ENCODE measurements around the gene OR1E2. TPM values are rescaled to one million over a fixed set of nuclear protein-coding genes. Genes with fewer than 3 reads are reported as not detected.
"Not testable (repeated sequence)": the region's sequence is repeated elsewhere in the genome, so short reads cannot be mapped to it uniquely, and the experiment has no call there.

OR1E2 gene
- not detected in 2 replicates for total RNA-seq (2014; rRNA removed; shearing (Covaris generic))

GRCh38 chr17:3433741-3434140 is at the start of gene OR1E2:
Gene OR1E2 (minus strand): TSS chr17:3433841. CDS start chr17:3433841, 0 bp downstream.
- in situ Hi-C loops (cut with HindIII; ENCODE audit: low sequenced_read_pairs) = no loop called here
- no peak for DNase-seq (ENCODE audit: low spot score)

- in situ Hi-C loops (cut with HindIII; ENCODE audit: low sequenced_read_pairs) = no loop called here
- no peak for DNase-seq (ENCODE audit: low spot score)
Measured at GRCh38 chr17:3482852-3483251, 49.2 kb upstream of the OR1E2 start.

- DNase-seq (ENCODE audit: low spot score) = no peak
- in situ Hi-C loops (cut with HindIII; ENCODE audit: low sequenced_read_pairs) = no loop called here
Measured at GRCh38 chr17:3479988-3480387, 46.3 kb upstream of the OR1E2 start.

GRCh38 chr17:3475812-3476610 is 42.4 kb upstream of the OR1E2 start, which contains the start of gene ASPA:
Gene ASPA (plus strand): TSS chr17:3475997. CDS start chr17:3476160, 163 bp downstream.
- no peak for DNase-seq (ENCODE audit: low spot score)
- in situ Hi-C loops (cut with HindIII; ENCODE audit: low sequenced_read_pairs) = no loop called here

GRCh38 chr17:3475251-3475685 is 41.6 kb upstream of the OR1E2 start:
- no peak for DNase-seq (ENCODE audit: low spot score)
- in situ Hi-C loops (cut with HindIII; ENCODE audit: low sequenced_read_pairs) = no loop called here

GRCh38 chr17:3474212-3474611 is 40.6 kb upstream of the OR1E2 start:
- in situ Hi-C loops (cut with HindIII; ENCODE audit: low sequenced_read_pairs) = no loop called here
- no peak for DNase-seq (ENCODE audit: low spot score)

- in situ Hi-C loops (cut with HindIII; ENCODE audit: low sequenced_read_pairs) = no loop called here
- DNase-seq (ENCODE audit: low spot score) = no peak
Measured at GRCh38 chr17:3472137-3472536, 38.5 kb upstream of the OR1E2 start.

GRCh38 chr17:3471599-3471998 is 38.0 kb upstream of the OR1E2 start, which contains the start of gene SPATA22:
Gene SPATA22 (minus strand): TSS chr17:3471819. CDS start chr17:3469325, 2,494 bp downstream.
- no peak for DNase-seq (ENCODE audit: low spot score)
- in situ Hi-C loops (cut with HindIII; ENCODE audit: low sequenced_read_pairs) = no loop called here

- DNase-seq (ENCODE audit: low spot score) = no peak
- in situ Hi-C loops (cut with HindIII; ENCODE audit: low sequenced_read_pairs) = no loop called here
Measured at GRCh38 chr17:3469529-3469928, 35.9 kb upstream of the OR1E2 start.

GRCh38 chr17:3466355-3466754 is 32.7 kb upstream of the OR1E2 start:
- DNase-seq (ENCODE audit: low spot score); in situ Hi-C loops (cut with HindIII; ENCODE audit: low sequenced_read_pairs): not testable (repeated sequence)

GRCh38 chr17:3448059-3448665 is 14.5 kb upstream of the OR1E2 start:
- in situ Hi-C loops (cut with HindIII; ENCODE audit: low sequenced_read_pairs) = no loop called here

GRCh38 chr17:3447625-3448024 is 14.0 kb upstream of the OR1E2 start:
- in situ Hi-C loops (cut with HindIII; ENCODE audit: low sequenced_read_pairs) = no loop called here
- no peak for DNase-seq (ENCODE audit: low spot score)

More at GRCh38 chr17:3448059-3448665, 14.5 kb upstream of the OR1E2 start:
- no peak for DNase-seq (ENCODE audit: low spot score)

- in situ Hi-C loops (cut with HindIII; ENCODE audit: low sequenced_read_pairs) = no loop called here
- DNase-seq (ENCODE audit: low spot score) = no peak
Measured at GRCh38 chr17:3440451-3440850, 6.8 kb upstream of the OR1E2 start.

- in situ Hi-C loops (cut with HindIII; ENCODE audit: low sequenced_read_pairs) = no loop called here
- no peak for DNase-seq (ENCODE audit: low spot score)
Measured at GRCh38 chr17:3438368-3438767, 4.7 kb upstream of the OR1E2 start.

GRCh38 chr17:3433215-3433614 is 426 bp downstream of the OR1E2 start:
- in situ Hi-C loops (cut with HindIII; ENCODE audit: low sequenced_read_pairs); DNase-seq (ENCODE audit: low spot score): not testable (repeated sequence)

- in situ Hi-C loops (cut with HindIII; ENCODE audit: low sequenced_read_pairs) = no loop called here
- DNase-seq (ENCODE audit: low spot score) = no peak
Measured at GRCh38 chr17:3418222-3418621, 15.4 kb downstream of the OR1E2 start.

- no peak for DNase-seq (ENCODE audit: low spot score)
- in situ Hi-C loops (cut with HindIII; ENCODE audit: low sequenced_read_pairs) = no loop called here
Measured at GRCh38 chr17:3415610-3416009, 18.0 kb downstream of the OR1E2 start.

- in situ Hi-C loops (cut with HindIII; ENCODE audit: low sequenced_read_pairs); DNase-seq (ENCODE audit: low spot score): not testable (repeated sequence)
Measured at GRCh38 chr17:3412216-3412615, 21.4 kb downstream of the OR1E2 start.

- no peak for DNase-seq (ENCODE audit: low spot score)
- in situ Hi-C loops (cut with HindIII; ENCODE audit: low sequenced_read_pairs) = no loop called here
Measured at GRCh38 chr17:3411070-3411469, 22.6 kb downstream of the OR1E2 start, which contains the start of gene OR3A3. Gene OR3A3 (plus strand): TSS chr17:3411370.

- DNase-seq (ENCODE audit: low spot score); in situ Hi-C loops (cut with HindIII; ENCODE audit: low sequenced_read_pairs): not testable (repeated sequence)
Measured at GRCh38 chr17:3403856-3404255, 29.8 kb downstream of the OR1E2 start.
